GM10266 (cell line): ENCODE results near the gene RAG1.

ENCODE experiments used
- DNase-seq: peaks from one replicate; pipeline ENCODE4 v3.0.0; 2012; ENCODE audit errors: extremely low spot score
- CTCF ChIP-seq: IDR thresholded peaks from 2 replicates; pipeline ENCODE4 v1.5.1; 2012; ENCODE audit warnings: mild to moderate bottlenecking, low read depth; ENCODE audit not compliant: control insufficient read depth, insufficient read depth; ENCODE audit errors: missing control alignments

RAG1 gene

GRCh38 chr11:36601155-36601554, 33.3 kb downstream of the RAG1 start:
- no peak for DNase-seq
- no peak for TF ChIP-seq CTCF

GRCh38 chr11:36602135-36602534, 34.3 kb downstream of the RAG1 start:
- no peak for TF ChIP-seq CTCF
- DNase-seq = no peak

DNA sequence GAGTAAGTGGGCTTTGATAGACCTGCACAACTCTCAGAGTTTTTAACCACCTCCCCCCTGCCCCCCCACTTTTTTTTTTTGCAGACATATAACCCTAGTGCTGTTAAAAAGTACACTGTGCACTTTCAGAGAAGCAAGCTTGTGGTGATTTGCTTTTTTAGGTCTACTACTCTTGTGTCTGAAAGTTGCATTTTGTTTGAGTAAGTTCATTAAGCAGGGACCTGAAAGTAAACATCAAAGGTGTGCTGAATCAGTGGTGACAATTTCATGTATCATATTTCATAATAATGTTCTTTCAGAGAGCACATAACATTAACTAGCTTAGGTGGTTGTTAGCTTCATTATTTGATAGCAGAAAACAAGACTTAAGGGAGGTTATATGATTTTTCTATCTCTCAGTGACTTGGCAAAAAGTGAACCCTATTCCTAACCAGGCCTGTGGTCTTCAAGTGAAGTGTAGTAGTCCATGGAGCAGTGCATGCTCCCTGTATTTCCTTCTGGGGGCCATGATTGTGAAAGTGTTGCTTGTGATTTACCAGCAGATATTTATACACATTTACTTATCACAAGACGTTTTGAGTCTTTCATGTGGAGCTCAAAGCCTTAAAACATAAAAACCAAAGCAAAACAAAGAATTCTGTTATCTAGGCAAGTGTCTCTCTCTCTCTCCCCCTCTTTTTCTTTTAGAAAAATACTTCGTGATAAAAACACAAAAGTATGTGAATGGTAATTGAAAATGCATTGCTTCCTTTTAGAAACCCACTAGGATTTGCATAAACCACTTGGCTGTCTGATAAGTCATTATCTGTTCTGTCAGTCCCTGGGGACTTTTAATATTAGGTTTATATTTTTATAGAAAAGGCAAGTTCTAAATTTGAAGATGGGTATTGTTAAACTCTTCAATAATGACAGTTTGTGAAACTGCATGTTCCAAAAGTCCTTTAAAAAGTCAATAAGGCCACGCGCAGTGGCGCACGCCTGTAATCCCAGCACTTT, 37.7 kb downstream of the RAG1 start:
- no peak for DNase-seq
- no peak for TF ChIP-seq CTCF

- DNase-seq = no peak
- TF ChIP-seq CTCF = no peak
These were observed 40.8 kb downstream of the RAG1 start for GRCh38 chr11:36608491-36609199.

DNA sequence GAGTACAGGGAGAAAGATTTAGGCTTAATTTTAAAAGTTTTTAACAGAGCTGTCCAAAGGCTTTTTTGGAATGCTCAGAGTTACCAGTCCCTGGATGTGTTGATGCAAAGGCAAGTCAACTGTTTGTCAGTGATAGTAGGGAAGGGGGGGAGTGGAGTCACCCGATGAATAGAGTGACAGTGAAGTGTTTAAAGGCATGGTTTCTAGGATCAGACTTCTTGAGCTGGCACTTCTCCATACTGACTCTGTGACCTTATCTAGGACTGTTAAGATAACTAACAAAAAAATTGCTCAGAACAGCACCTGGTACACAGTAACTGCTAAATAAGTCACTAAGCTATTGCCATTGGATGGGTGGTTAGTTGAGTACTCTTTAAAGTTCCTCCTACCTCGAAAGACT, 41.6 kb downstream of the RAG1 start:
- no peak for DNase-seq
- TF ChIP-seq CTCF = no peak

DNA sequence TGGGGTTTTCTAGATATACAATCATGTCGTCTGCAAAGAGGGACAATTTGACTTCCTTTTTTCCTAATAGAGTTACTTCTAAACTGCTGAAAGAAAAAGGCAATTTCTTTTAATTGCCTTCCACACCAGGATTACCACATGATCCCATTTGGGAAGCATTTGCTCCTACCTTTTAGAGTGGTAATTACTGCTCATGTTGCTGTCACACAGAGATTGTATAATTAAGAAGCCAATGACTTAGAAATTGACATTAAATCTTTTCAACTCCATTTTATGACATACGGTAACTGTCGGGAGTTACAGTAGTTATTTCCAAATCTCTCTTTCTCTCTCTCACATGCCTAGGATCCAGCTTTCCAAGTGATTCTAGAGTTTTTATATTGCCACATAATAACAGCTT, 48.0 kb downstream of the RAG1 start:
- no peak for DNase-seq
- no peak for TF ChIP-seq CTCF
